ENCODE results near the gene CDH23. TPM values are rescaled to one million over a fixed set of nuclear protein-coding genes. Genes with fewer than 3 reads are reported as not detected.

Gene CDH23
- total and polyA plus RNA-seq, 9 of the 15 experiments (the other 6 are each of a cell fraction or from before 2014, with no cell fraction given): 0.18 to 1.2 (median 0.47) TPM

DNA sequence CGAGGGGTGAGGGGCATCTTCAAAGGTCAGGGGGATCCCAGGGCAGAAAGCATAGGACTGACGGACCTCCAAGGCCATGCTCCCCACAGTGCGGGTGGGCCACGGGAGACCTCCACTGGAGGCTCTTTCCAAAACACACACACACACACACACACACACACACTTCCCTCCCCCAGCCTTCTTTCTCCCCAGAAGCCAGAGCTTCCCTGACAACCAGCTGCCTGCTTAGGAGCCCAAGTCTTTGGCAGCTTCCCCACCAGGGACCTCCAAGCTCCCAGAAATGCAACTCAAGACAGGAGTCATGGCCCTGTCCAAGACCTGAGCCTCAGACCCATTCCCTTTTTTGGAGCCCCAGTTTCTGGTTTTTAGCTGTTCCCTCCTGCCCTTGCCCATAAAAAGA is 323.6 kb downstream of the CDH23 start:
- H3K4me3 ChIP-seq: no peak overlapping the region
- ChIA-PET POLR2A (interaction anchor here (0.6 to 1.4 kb wide), 4 partner anchors 8 to 22 kb away, joined by 3 to 4 read pairs (median 4); no protein-coding TSS in a partner anchor), CTCF (ENCODE audit: low intra/inter-chr PET ratio) (no interaction called here)
- H3K79me2 ChIP-seq (ENCODE audit: control insufficient read depth, insufficient read depth, low read length): no peaks in the 10 kb centered on the region
- no peaks in the 10 kb centered on the region for H3K9me1 ChIP-seq (ENCODE audit: control insufficient read depth, insufficient read depth, low read length)
- WGBS (ENCODE audit: insufficient coverage, low coverage, missing lambda C conversion rate): 45% methylated on average over 4 of the region's 4 CpGs
- BruUV-seq (replicated peaks): no TSS peak
- no peak for ATAC-seq
- H3K27ac ChIP-seq (ENCODE audit: extremely low read depth, low read depth, low read length): no peak overlapping the region
- H3K36me3 ChIP-seq (ENCODE audit: control insufficient read depth, insufficient read depth, low read length): no peaks in the 10 kb centered on the region
- intact Hi-C loops (cut with micrococcal nuclease): no loop called here
- peak overlapping the region; percentile 23; the same call in 1 of the 2 replicates for H2AFZ ChIP-seq (ENCODE audit: low read depth, low read length)
- FAIRE-seq: no peak
- H3K9me3 ChIP-seq (replicated peaks; ENCODE audit: control insufficient read depth, insufficient read depth, low read depth, low read length): no peaks in the 10 kb centered on the region
- no peak overlapping the region for H3K4me2 ChIP-seq (ENCODE audit: insufficient read depth, low read length)
- H4K20me1 ChIP-seq (replicated peaks; ENCODE audit: control insufficient read depth, insufficient read depth, low read length): no peaks in the 10 kb centered on the region
- DNase-seq (ENCODE audit: extremely low read depth in 1 of 4, low spot score in 3 of 4): no peak
- in situ Hi-C loops (cut with MboI): no loop called here
- H3K4me1 ChIP-seq (replicated peaks in 1 of 2; ENCODE audit: control insufficient read depth in 2 of 2, insufficient read depth in 2 of 2, low read length in 2 of 2): peaks cover 0 to 24% of the 10 kb centered on the region in 2 experiments; a peak in 3 of 5 replicates
- no peaks in the 10 kb centered on the region for H3K27me3 ChIP-seq (ENCODE audit: control insufficient read depth in 2 of 2, insufficient read depth in 2 of 2, low read length in 2 of 2)
- peak overlapping the region in 1 of 2 experiments; percentile 60; a peak in 1 of 4 replicates for H3K9ac ChIP-seq (ENCODE audit: insufficient read depth in 1 of 2, low read depth in 2 of 2, low read length in 2 of 2)
- TF ChIP-seq, protein P1, sequence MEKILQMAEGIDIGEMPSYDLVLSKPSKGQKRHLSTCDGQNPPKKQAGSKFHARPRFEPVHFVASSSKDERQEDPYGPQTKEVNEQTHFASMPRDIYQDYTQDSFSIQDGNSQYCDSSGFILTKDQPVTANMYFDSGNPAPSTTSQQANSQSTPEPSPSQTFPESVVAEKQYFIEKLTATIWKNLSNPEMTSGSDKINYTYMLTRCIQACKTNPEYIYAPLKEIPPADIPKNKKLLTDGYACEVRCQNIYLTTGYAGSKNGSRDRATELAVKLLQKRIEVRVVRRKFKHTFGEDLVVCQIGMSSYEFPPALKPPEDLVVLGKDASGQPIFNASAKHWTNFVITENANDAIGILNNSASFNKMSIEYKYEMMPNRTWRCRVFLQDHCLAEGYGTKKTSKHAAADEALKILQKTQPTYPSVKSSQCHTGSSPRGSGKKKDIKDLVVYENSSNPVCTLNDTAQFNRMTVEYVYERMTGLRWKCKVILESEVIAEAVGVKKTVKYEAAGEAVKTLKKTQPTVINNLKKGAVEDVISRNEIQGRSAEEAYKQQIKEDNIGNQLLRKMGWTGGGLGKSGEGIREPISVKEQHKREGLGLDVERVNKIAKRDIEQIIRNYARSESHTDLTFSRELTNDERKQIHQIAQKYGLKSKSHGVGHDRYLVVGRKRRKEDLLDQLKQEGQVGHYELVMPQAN (IDR thresholded peaks at IDR 0.05; ENCODE audit: borderline replicate concordance): no peak
- TF ChIP-seq RFX1 (IDR thresholded peaks at IDR 0.05) (no peak), PCBP1 (IDR thresholded peaks at IDR 0.05; ENCODE audit: low read depth, low read length, poor library complexity, severe bottlenecking) (no peak), ZNF165 (CRISPR knock-in tag; IDR thresholded peaks at IDR 0.05; ENCODE audit: borderline replicate concordance) (no peak), KAT7 (CRISPR knock-in tag; IDR thresholded peaks at IDR 0.05; ENCODE audit: borderline replicate concordance) (no peak), NONO (IDR thresholded peaks at IDR 0.05; ENCODE audit: low read depth in 2 of 2, low read length in 1 of 2) (no peak), ZNF23 (CRISPR knock-in tag; IDR thresholded peaks at IDR 0.05) (no peak)
- TF ChIP-seq, protein P2, sequence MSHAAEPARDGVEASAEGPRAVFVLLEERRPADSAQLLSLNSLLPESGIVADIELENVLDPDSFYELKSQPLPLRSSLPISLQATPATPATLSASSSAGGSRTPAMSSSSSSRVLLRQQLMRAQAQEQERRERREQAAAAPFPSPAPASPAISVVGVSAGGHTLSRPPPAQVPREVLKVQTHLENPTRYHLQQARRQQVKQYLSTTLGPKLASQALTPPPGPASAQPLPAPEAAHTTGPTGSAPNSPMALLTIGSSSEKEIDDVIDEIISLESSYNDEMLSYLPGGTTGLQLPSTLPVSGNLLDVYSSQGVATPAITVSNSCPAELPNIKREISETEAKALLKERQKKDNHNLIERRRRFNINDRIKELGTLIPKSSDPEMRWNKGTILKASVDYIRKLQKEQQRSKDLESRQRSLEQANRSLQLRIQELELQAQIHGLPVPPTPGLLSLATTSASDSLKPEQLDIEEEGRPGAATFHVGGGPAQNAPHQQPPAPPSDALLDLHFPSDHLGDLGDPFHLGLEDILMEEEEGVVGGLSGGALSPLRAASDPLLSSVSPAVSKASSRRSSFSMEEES (CRISPR knock-in tag; IDR thresholded peaks at IDR 0.05): no peak
- TF ChIP-seq, protein P3, sequence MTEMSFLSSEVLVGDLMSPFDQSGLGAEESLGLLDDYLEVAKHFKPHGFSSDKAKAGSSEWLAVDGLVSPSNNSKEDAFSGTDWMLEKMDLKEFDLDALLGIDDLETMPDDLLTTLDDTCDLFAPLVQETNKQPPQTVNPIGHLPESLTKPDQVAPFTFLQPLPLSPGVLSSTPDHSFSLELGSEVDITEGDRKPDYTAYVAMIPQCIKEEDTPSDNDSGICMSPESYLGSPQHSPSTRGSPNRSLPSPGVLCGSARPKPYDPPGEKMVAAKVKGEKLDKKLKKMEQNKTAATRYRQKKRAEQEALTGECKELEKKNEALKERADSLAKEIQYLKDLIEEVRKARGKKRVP (CRISPR knock-in tag; IDR thresholded peaks at IDR 0.05): no peak
- TF ChIP-seq, protein P4, sequence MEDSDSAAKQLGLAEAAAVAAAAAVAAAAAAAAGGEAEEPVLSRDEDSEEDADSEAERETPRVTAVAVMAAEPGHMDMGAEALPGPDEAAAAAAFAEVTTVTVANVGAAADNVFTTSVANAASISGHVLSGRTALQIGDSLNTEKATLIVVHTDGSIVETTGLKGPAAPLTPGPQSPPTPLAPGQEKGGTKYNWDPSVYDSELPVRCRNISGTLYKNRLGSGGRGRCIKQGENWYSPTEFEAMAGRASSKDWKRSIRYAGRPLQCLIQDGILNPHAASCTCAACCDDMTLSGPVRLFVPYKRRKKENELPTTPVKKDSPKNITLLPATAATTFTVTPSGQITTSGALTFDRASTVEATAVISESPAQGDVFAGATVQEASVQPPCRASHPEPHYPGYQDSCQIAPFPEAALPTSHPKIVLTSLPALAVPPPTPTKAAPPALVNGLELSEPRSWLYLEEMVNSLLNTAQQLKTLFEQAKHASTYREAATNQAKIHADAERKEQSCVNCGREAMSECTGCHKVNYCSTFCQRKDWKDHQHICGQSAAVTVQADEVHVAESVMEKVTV (CRISPR knock-in tag; IDR thresholded peaks at IDR 0.05): no peak
- TF ChIP-seq, protein P5, sequence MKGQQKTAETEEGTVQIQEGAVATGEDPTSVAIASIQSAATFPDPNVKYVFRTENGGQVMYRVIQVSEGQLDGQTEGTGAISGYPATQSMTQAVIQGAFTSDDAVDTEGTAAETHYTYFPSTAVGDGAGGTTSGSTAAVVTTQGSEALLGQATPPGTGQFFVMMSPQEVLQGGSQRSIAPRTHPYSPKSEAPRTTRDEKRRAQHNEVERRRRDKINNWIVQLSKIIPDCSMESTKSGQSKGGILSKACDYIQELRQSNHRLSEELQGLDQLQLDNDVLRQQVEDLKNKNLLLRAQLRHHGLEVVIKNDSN (CRISPR knock-in tag; IDR thresholded peaks at IDR 0.05): no peak
